B cell (primary cell): Measurements from ENCODE around the gene HINT1. TPM values are rescaled to one million over a fixed set of nuclear protein-coding genes. Genes with fewer than 3 reads are reported as not detected.
A peak's percentile ranks its signal among the peaks of the same experiment; 100 is the strongest.

Source experiments
- ATAC-seq: fragments of 200-7000 bp; cut with Tn5 transposase; one replicate; pipeline ENCODE4 v1.10.0; 2021; ENCODE audit warnings: low read depth, mild to moderate bottlenecking, moderate number of reproducible peaks, moderate library complexity
- CTCF ChIA-PET: fragments of 350-600 bp; sonication (Branson Sonifier 250); formaldehyde crosslinking; loops from one replicate; lab custom pipeline; 2021; ENCODE audit warnings: antibody characterized with exemption, inconsistent platforms; lab: Charles Lee
- POLR2A ChIA-PET: fragments of 350-600 bp; sonication (Branson Sonifier 250); formaldehyde crosslinking; loops from one replicate; lab custom pipeline; 2021; ENCODE audit warnings: antibody characterized with exemption; lab: Charles Lee
- DNase-seq: peaks from one replicate; pipeline ENCODE4 v3.0.0; 2013
- H2AFZ ChIP-seq: 2 replicates; pipeline ENCODE4 v1.6.1; 2012; ENCODE audit warnings: mild to moderate bottlenecking, low read depth, low read length; ENCODE audit not compliant: insufficient read depth, poor library complexity, severe bottlenecking
- H3K27ac ChIP-seq, 2 donors: 1 replicate in 1 of 2; 2 replicates in 1 of 2; pipeline ENCODE4 v1.5.1; 2012 to 2013; ENCODE audit warnings: low read length in 2 of 2, mild to moderate bottlenecking in 2 of 2, moderate library complexity in 1 of 2
- H3K27me3 ChIP-seq, 4 experiments: fragments of 200-600 bp in 1 of 4; sonication (generic) in 1 of 4; replicated peaks in 1 of 4; 1 replicate in 2 of 4; 2 replicates in 2 of 4; pipeline versions ENCODE4 v1.6.1 to v1.7.0; 2013 to 2016; ENCODE audit warnings: low read length in 3 of 4, mild to moderate bottlenecking in 2 of 4, mixed read lengths in 1 of 4, moderate library complexity in 1 of 4; ENCODE audit not compliant: insufficient read depth in 4 of 4, control insufficient read depth in 3 of 4; ENCODE audit errors: control extremely low read depth in 1 of 4
- H3K36me3 ChIP-seq, 2 experiments: replicated peaks in 1 of 2; 1 replicate in 1 of 2; 2 replicates in 1 of 2; pipeline versions ENCODE4 v1.6.1 to v1.7.1; 2013; ENCODE audit warnings: low read length in 1 of 2; ENCODE audit not compliant: insufficient read depth in 2 of 2, control insufficient read depth in 1 of 2; ENCODE audit errors: control extremely low read depth in 1 of 2, extremely low read depth in 1 of 2
- H3K4me1 ChIP-seq, 2 donors: fragments of 200-600 bp in 1 of 2; sonication (generic) in 1 of 2; 1 replicate in 1 of 2; 2 replicates in 1 of 2; pipeline versions ENCODE4 v1.5.1 to v1.6.1; 2013 to 2017; ENCODE audit warnings: low read length in 2 of 2; ENCODE audit not compliant: control insufficient read depth in 2 of 2, insufficient read depth in 2 of 2
- H3K4me2 ChIP-seq: replicated peaks from 2 replicates; pipeline ENCODE3; 2012; ENCODE audit warnings: mild to moderate bottlenecking, low read depth, low read length; ENCODE audit not compliant: poor library complexity, severe bottlenecking
- H3K4me3 ChIP-seq, 5 experiments: fragments of 200-600 bp in 1 of 5; sonication (generic) in 1 of 5; 1 replicate in 3 of 5; 2 replicates in 2 of 5; pipeline versions ENCODE4 v1.5.1 to v1.7.0; 2011 to 2016; ENCODE audit warnings: low read length in 4 of 5, mild to moderate bottlenecking in 4 of 5, low read depth in 2 of 5, control low read depth in 1 of 5, moderate library complexity in 1 of 5; ENCODE audit not compliant: insufficient read depth in 1 of 5; ENCODE audit errors: control extremely low read depth in 1 of 5, extremely low read depth in 1 of 5
- H3K79me2 ChIP-seq: fragments of 200-600 bp; sonication (generic); one replicate; pipeline ENCODE4 v1.6.0; 2016; ENCODE audit warnings: low read length; ENCODE audit not compliant: control insufficient read depth, insufficient read depth
- H3K9ac ChIP-seq: fragments of 200-600 bp; sonication (generic); 2 replicates; pipeline ENCODE4 v1.6.1; 2017; ENCODE audit warnings: mild to moderate bottlenecking, low read length, moderate library complexity
- H3K9me3 ChIP-seq, 3 donors: one replicate each; pipeline versions ENCODE4 v1.6.1 to v1.7.1; 2013; ENCODE audit warnings: low read length in 2 of 3; ENCODE audit not compliant: control insufficient read depth in 2 of 3, insufficient read depth in 1 of 3; ENCODE audit errors: control extremely low read depth in 1 of 3
- H4K20me1 ChIP-seq: 2 replicates; pipeline ENCODE4 v1.6.0; 2012; ENCODE audit warnings: mild to moderate bottlenecking, low read length; ENCODE audit not compliant: insufficient read depth, control insufficient read depth, poor library complexity, severe bottlenecking
- H3K27ac Mint-ChIP-seq: one replicate; pipeline ENCODE4 v1.8.0; 2021; ENCODE audit warnings: mixed read lengths
- H3K27me3 Mint-ChIP-seq: one replicate; pipeline ENCODE4 v1.8.0; 2021; ENCODE audit warnings: mixed read lengths
- H3K4me1 Mint-ChIP-seq: one replicate; pipeline ENCODE4 v1.8.0; 2021; ENCODE audit warnings: mixed read lengths
- H3K4me3 Mint-ChIP-seq: one replicate; pipeline ENCODE4 v1.8.0; 2021; ENCODE audit warnings: mixed read lengths
- H3K9me3 Mint-ChIP-seq: one replicate; pipeline ENCODE4 v1.8.0; 2022; ENCODE audit warnings: mixed read lengths; ENCODE audit not compliant: insufficient read depth
- EZH2 ChIP-seq: IDR thresholded peaks from 2 replicates; pipeline ENCODE4 v1.6.1; 2012; ENCODE audit warnings: borderline replicate concordance, low read depth, mild to moderate bottlenecking, moderate library complexity, low read length; ENCODE audit not compliant: insufficient read depth, poor library complexity, severe bottlenecking
- WGBS: methylation state at CpG from one replicate; pipeline ENCODE4 v1.1.5; 2013; ENCODE audit warnings: missing lambda C conversion rate; ENCODE audit not compliant: insufficient coverage; 5-methylcytosine and 5-hydroxymethylcytosine counted together
- intact Hi-C: fragments of 100-400 bp; cut with micrococcal nuclease; formaldehyde crosslinking; loops from one replicate; pipeline ENCODE4 v1.10.0; 2022
- polyA plus RNA-seq: library from polyadenylated mRNA; depleted of rRNA; stranded (reverse); fragments of >200 nt; gene quantifications from 2 replicates; pipeline ENCODE4 v1.2.3, GENCODE V29; 2012
- total RNA-seq, 2 donors: library from RNA; stranded (reverse); fragments of 120-200 nt in 1 of 2; gene quantifications; 1 replicate in 1 of 2; 2 replicates in 1 of 2; pipeline versions ENCODE4 v1.2.3 to v1.2.4, GENCODE V29; 2013 to 2022
- TF ChIP-seq, protein P1 (sequence below): fragments of 200-600 bp; IDR thresholded peaks from one replicate; pipeline ENCODE4 v1.8.0; 2022; ENCODE audit warnings: antibody characterized with exemption, mild to moderate bottlenecking

Gene HINT1
- total and polyA plus RNA-seq, 2 donors (not counting 1 experiment from before 2014, with no cell fraction given), result 206 to 289 TPM

DNA sequence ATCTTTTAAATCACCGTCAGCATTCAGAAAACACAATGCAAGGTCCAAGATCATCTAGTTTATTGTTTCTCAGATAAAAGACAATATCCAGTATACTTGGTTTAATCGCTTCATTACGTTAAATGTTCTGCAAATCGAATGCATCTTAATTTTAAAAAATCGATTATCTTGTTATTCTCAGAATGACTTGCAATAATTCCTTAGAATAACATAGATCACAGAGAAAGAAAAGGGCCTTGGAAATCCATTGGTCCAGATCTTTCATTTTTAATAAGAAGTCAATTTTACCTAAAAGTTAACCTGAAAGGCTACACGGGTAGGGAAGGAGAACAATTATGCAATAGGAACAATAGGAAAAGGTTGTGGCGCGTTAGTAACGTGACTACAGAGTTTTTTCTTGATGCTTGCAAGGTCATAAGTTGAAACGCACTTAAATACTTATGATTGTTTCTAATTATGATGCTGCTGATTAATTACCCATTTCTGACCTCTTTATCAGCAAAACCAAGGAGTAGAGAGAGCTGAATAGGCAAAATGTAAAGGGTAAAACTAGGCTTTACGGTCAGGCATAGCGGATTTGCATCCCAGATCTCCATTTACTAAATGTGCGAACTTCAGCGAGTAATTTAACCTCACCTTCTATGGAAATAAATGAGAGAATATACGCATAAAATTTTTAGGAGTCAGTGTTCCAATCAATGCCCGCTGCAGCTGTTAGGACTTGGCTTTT, 4.9 kb upstream of the HINT1 start:
- peaks cover 54% of the 10 kb centered on the region for H3K4me1 Mint-ChIP-seq
- H3K9me3 ChIP-seq, result no peaks in the 10 kb centered on the region
- ChIA-PET CTCF (no interaction called here), POLR2A (interaction anchor here (1.1 kb wide), 1 partner anchor 94 kb away, joined by 6 read pairs; the partner anchor contains the start of gene CDC42SE2)
- H3K27ac ChIP-seq, result peak overlapping the region; percentile 54 to 77
- no peaks in the 10 kb centered on the region for H3K36me3 ChIP-seq
- TF ChIP-seq, protein P1, sequence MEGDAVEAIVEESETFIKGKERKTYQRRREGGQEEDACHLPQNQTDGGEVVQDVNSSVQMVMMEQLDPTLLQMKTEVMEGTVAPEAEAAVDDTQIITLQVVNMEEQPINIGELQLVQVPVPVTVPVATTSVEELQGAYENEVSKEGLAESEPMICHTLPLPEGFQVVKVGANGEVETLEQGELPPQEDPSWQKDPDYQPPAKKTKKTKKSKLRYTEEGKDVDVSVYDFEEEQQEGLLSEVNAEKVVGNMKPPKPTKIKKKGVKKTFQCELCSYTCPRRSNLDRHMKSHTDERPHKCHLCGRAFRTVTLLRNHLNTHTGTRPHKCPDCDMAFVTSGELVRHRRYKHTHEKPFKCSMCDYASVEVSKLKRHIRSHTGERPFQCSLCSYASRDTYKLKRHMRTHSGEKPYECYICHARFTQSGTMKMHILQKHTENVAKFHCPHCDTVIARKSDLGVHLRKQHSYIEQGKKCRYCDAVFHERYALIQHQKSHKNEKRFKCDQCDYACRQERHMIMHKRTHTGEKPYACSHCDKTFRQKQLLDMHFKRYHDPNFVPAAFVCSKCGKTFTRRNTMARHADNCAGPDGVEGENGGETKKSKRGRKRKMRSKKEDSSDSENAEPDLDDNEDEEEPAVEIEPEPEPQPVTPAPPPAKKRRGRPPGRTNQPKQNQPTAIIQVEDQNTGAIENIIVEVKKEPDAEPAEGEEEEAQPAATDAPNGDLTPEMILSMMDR, result no peak
- no peak for TF ChIP-seq EZH2
- peak overlapping the region; percentile 82 for H2AFZ ChIP-seq
- peaks cover 34% of the 10 kb centered on the region for H3K79me2 ChIP-seq
- DNase-seq (no peak), ATAC-seq (no peak)
- no peaks in the 10 kb centered on the region for H3K27me3 Mint-ChIP-seq
- no peaks in the 10 kb centered on the region for H3K9me3 Mint-ChIP-seq
- 100% methylated on average over 1 of the region's 16 CpGs for WGBS
- H3K4me2 ChIP-seq, result peak overlapping the region; percentile 82
- no peaks in the 10 kb centered on the region for H3K27me3 ChIP-seq
- peak overlapping the region; percentile 70 to 89 (median 79) for H3K4me3 ChIP-seq
- no peaks in the 10 kb centered on the region for H4K20me1 ChIP-seq
- peak overlapping the region; percentile 73 for H3K9ac ChIP-seq
- peak overlapping the region; percentile 98 for H3K4me3 Mint-ChIP-seq
- peaks cover 28 to 29% of the 10 kb centered on the region in 2 donors for H3K4me1 ChIP-seq
- intact Hi-C loops, result loop anchor here (1.0 to 10.0 kb wide), 5 partner anchors 39 to 627 kb away; partner anchors contain the start of genes FNIP1 and RAPGEF6
- H3K27ac Mint-ChIP-seq, result peak overlapping the region; percentile 94

DNA sequence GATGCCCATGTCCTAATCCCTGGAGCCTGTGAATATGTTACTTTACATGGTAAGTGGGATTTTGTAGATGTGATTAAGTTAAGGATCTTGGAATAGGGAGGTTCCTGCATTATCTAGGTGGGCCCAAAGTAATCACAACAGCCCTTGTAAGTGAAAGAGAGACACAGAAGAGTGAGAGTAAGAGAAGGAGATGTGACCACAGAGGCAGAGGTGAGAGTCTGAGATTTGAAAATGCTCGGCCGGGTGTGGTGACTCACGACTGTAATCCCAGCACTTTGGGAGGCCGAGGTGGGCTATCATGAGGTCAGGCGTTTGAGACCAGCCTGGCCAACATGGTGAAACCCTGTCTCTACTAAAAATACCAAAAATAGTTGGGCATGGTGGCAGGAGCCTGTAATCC, 2.6 kb upstream of the HINT1 start:
- peak overlapping the region; percentile 7 for H3K4me3 Mint-ChIP-seq
- no peak for TF ChIP-seq EZH2
- TF ChIP-seq, protein P1, result no peak
- H3K27me3 Mint-ChIP-seq, result no peaks in the 10 kb centered on the region
- peaks cover 52% of the 10 kb centered on the region for H3K4me1 Mint-ChIP-seq
- Histone ChIP-seq H3K4me3 (no peak overlapping the region), H3K79me2 (peaks cover 32% of the 10 kb centered on the region), H3K36me3 (peaks cover 0 to under 1% of the 10 kb centered on the region in 2 experiments), H3K27ac (no peak overlapping the region), H4K20me1 (no peaks in the 10 kb centered on the region), H3K9me3 (no peaks in the 10 kb centered on the region), H3K4me1 (peaks cover 32 to 37% of the 10 kb centered on the region in 2 donors), H3K9ac (no peak overlapping the region), H3K4me2 (no peak overlapping the region), H2AFZ (no peak overlapping the region), H3K27me3 (no peaks in the 10 kb centered on the region)
- CTCF ChIA-PET, result no interaction called here
- DNase-seq (no peak), ATAC-seq (no peak)
- intact Hi-C loops, result loop anchor here (10.0 kb wide), 1 partner anchor 467 kb away; the partner anchor contains the start of gene RAPGEF6
- no peak overlapping the region for H3K27ac Mint-ChIP-seq
- WGBS, result 100% methylated on average over 5 of the region's 5 CpGs
- no peaks in the 10 kb centered on the region for H3K9me3 Mint-ChIP-seq
- POLR2A ChIA-PET, result interaction anchor here (0.6 kb wide), 1 partner anchor 95 kb away, joined by 4 read pairs; no protein-coding TSS in a partner anchor
